Femur (tissue), 1 donor: Measurements from ENCODE around the gene AOAH.
"Not testable (repeated sequence)": the region's sequence is repeated elsewhere in the genome, so short reads cannot be mapped to it uniquely, and the experiment has no call there.

Experiments used
- DNase-seq: peaks from one replicate; pipeline ENCODE4 v3.0.0-alpha.2; 2017

The AOAH gene

DNA sequence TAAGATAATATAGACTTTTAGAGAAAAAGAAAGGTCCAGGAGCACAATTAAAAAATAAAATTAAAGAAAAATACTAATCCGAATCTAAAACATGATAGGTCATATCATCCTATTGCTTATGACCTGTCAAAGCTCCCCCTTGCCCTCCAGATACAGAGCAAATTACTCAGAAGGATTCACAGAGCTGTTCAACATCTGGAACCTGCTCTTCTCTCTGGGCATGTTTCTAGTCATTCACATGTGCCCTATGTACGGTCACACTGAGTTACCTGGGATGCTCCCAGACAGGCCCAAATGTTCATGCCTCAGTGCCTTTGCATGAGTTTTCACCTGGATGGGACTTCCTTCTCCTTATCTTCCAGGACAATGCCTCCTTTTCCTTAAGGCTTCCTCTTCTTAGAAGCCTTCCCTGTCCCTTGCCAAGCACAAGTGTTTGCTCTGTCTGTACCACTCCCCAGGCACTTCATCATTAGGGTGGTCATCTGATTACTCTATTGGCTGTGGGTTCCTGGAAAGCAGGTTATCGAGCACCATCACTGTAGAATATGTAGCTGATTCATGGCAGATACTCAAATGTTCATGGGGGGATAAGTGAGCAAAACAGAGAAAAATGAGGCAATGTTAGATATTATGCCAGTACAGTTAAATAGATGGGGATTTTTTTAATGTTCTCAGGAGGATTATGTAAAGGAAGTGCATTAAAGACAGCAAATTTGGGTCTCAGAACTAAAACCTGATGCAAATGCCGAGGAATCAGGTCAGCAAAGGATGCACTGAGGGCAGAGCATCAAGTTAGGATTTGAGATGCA lies 12.0 kb upstream of the AOAH start:
- DNase-seq, result no peak

- DNase-seq, result no peak
Observed at GRCh38 chr7:36735172-36735571, 10.9 kb upstream of the AOAH start.

- no peak for DNase-seq
Observed at GRCh38 chr7:36734731-36735130, 10.4 kb upstream of the AOAH start.

- DNase-seq, result no peak
Observed at GRCh38 chr7:36733411-36733810, 9.1 kb upstream of the AOAH start.

DNA sequence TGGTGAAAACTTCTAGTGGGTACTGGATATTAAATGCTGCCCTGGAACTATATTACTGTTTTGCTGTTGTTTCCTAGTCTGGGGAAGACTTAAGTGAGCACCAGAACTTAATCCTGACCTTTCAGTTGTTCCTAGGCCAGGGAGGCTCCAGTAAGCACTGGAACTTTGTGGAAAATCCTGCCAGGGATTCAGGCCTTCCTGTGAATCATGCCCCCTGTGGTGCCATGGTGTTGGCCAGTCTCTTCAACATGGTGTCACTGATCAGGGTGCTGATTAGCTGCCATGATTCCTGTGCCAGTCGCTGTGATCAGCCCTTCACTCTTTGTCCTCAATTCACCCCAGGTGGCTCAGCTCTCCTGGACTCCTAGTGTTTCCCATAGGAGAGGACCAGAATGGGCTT lies 8.5 kb upstream of the AOAH start:
- DNase-seq, result no peak

GRCh38 chr7:36730046-36730445 lies 5.8 kb upstream of the AOAH start:
- DNase-seq, result no peak

DNA sequence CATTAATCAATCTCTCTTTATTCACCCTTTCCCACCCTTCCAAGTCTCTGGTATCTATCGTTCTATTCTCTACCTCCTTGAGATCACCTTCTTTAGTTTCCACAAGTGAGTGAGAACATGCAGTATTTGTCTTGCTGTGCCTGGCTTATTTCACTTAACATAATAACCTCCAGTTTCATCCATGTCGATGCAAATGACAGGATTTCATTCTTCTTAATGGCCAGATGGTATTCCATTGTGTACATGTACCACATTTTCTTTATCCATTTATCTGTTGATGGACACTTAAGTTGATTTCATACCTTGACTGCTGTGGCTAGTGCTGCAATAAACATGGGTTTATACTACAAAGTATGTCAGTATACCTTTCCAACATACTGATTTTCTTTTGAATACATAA lies 3.8 kb upstream of the AOAH start:
- DNase-seq, result no peak

GRCh38 chr7:36726806-36727503 lies 2.7 kb upstream of the AOAH start:
- DNase-seq, result no peak

DNA sequence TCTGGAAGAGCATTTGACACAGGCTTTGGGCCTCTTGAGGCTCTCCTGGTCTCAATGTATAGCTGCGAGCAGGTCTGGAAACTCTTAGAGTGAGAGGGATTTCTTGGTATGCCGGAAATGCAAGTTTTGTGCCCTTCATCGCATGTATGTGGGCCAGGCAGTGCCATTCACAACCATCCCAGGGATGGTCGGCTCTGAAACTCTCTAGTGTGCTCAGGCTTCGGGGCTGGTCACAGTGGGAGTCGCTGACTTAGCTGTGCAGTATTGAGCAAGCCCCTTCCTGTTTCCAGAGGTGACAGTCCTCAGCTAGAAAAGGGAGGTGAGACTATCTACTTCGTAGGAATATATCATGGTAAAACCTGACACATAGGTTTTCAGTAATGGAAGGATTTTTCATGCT lies 2.0 kb upstream of the AOAH start:
- no peak for DNase-seq

- DNase-seq, result no peak
Observed at GRCh38 chr7:36724996-36725395, 702 bp upstream of the AOAH start.

GRCh38 chr7:36723291-36723690 lies 1.0 kb downstream of the AOAH start:
- no peak for DNase-seq

DNA sequence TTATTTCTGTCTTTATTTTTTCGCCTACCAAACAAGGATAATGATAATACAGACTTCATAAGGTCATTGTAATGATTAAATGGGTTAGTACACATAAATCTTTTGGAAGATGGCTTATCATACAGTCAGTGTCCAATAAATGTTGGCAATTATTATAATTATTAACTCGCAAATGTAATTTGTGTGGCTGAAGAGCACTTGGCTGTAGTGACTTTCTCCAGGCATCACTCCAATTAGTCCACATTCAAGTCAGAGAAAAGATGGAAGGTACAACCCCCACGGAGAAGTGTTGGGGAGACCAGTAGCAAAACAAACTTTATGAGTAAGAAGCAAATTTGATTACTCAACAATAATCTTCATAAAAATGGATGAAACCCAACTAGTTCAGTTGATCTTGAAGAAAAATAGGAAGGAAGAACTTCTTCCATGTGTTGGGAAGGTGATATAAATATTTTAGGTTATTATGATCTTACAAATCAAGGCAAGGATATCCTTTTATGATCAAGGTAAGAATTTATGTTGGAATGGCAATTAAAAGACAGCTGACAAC lies 5.1 kb downstream of the AOAH start:
- no peak for DNase-seq

DNA sequence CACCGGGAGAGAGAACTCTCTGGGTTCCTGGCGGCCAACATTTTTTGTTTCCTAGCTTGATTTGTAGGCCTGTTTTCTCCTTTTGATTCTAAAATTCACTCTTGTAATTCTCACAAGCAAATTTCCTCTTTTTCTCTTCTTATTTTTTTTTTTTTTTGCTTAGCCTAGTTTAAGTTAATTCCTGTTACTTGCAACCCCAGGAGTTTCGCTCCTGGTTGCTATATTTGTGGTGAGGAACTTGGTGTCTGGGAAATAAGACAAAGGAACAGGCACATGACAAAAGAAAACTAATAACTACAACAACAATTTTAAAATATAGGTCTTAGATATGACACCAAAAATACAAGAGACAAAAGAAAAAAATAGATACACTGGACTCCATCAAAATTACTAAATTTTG lies 6.7 kb downstream of the AOAH start:
- no peak for DNase-seq

GRCh38 chr7:36716802-36717201 lies 7.5 kb downstream of the AOAH start:
- DNase-seq, result not testable (repeated sequence)

GRCh38 chr7:36712015-36712414 lies 12.3 kb downstream of the AOAH start:
- no peak for DNase-seq

GRCh38 chr7:36711256-36711655 lies 13.0 kb downstream of the AOAH start:
- DNase-seq, result no peak

GRCh38 chr7:36710186-36710791 lies 14.0 kb downstream of the AOAH start:
- no peak for DNase-seq

DNA sequence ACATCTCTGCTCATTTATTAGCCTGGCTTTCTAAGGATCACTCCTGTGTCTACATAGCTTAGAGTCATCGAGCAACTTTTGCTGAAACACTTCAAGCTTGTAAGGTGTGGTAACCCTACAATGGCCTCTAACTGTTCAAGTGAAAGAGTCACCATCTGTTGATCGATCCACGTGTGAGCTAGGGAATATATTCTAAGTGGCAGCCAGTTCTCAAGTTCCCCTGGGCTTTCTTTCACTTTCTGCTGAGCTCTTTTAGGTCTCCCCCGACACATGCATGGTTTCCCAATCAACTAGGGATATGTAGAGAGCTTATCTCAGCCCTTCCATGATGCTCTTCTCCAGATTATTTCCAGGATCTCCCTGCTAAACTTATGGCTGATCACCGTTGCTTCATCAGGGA lies 15.5 kb downstream of the AOAH start:
- DNase-seq, result no peak

DNA sequence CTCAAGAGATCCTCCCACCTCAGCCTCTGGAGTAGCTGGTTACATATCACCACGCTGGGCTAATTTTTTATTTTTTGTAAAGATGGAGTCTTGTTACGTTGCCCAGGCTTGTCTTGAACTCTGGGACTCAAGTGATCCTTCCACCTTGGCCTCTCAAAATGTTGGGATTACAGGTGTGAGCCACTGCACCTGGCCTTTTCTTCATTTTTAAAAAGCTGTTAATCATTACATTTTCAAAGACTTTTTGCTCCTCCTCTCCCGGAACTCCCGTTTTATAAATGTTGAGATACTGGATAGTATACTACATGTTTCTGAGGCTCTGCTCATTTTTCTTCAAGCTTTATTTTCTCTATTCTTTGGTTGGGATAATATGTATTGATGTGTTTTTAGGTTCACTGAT lies 16.4 kb downstream of the AOAH start:
- DNase-seq, result no peak

- no peak for DNase-seq
Observed at GRCh38 chr7:36707465-36707864, 16.8 kb downstream of the AOAH start.

DNA sequence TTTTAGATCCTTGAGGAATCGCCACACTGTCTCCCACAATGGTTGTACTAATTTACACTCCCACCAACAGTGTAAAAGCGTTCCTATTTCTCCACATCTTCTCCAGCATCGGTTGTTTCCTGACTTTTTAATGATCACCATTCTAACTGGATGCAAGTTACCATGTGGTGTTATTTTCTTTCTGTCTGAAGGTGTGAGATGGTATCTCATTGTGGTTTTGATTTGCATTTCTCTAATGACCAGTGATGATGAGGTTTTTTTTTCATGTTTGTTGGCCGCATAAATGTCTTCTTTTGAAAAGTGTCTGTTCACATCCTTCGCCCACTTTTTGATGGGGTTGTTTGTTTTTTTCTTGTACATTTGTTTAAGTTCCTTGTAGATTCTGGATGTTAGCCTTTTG lies 20.4 kb downstream of the AOAH start:
- DNase-seq, result not testable (repeated sequence)

DNA sequence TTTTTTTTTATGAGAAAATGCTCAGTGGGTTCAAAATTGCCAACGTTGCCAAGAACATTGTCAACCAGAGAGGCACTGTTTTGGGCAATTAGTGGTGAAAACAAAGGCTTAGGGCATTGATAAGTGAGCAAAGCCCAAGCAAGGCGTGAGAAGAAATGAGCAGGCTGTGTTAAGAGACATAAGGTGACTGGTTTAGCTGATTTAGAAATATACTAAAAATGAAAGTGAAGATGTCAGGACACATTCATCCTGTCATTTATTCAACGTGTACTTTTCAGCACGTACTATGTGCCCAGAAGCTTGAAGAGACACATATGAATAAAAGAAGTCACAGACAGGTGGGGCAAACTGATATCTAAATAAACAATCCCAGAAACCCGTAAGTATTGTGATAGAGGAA lies 31.8 kb downstream of the AOAH start:
- no peak for DNase-seq

GRCh38 chr7:36691983-36692382 lies 32.3 kb downstream of the AOAH start:
- no peak for DNase-seq
